WTC11 (cell line): ENCODE measurements around the gene ITGB1BP2.

Experiments
- CREM ChIP-seq: sonication (generic); formaldehyde crosslinking; IDR thresholded peaks from 2 replicates; pipeline ENCODE4 v1.8.1; 2022; ENCODE audit warnings: mild to moderate bottlenecking, missing genetic modification reagents, moderate library complexity
- FOXK1 ChIP-seq: sonication (generic); formaldehyde crosslinking; IDR thresholded peaks from 2 replicates; pipeline ENCODE4 v1.8.0; 2022; ENCODE audit warnings: mild to moderate bottlenecking, moderate library complexity, missing genetic modification reagents
- NR2C2 ChIP-seq: sonication (generic); formaldehyde crosslinking; IDR thresholded peaks from 2 replicates; pipeline ENCODE4 v1.8.0; 2022; ENCODE audit warnings: mild to moderate bottlenecking, missing genetic modification reagents
- TF ChIP-seq, protein P1 (sequence below): fragments of 200-600 bp; IDR thresholded peaks from 2 replicates; pipeline ENCODE4 v1.8.0; 2022; ENCODE audit warnings: antibody characterized with exemption
- TF ChIP-seq, protein P2 (sequence below): sonication (generic); formaldehyde crosslinking; IDR thresholded peaks from 2 replicates; pipeline ENCODE4 v1.8.1; 2023; ENCODE audit warnings: mild to moderate bottlenecking, missing genetic modification reagents, moderate library complexity
- TF ChIP-seq, protein P3 (sequence below): sonication (generic); formaldehyde crosslinking; IDR thresholded peaks from 2 replicates; pipeline ENCODE4 v1.8.0; 2022; ENCODE audit warnings: mild to moderate bottlenecking, missing genetic modification reagents
- TF ChIP-seq, protein P4 (sequence below): sonication (generic); formaldehyde crosslinking; IDR thresholded peaks from 2 replicates; pipeline ENCODE4 v1.8.0; 2023; ENCODE audit warnings: missing genetic modification reagents, mild to moderate bottlenecking, borderline replicate concordance
- TF ChIP-seq, protein P5 (sequence below): sonication (generic); formaldehyde crosslinking; conservative IDR thresholded peaks from 2 replicates; pipeline ENCODE4 v1.8.1; 2022; ENCODE audit warnings: mild to moderate bottlenecking, missing genetic modification reagents

DNA sequence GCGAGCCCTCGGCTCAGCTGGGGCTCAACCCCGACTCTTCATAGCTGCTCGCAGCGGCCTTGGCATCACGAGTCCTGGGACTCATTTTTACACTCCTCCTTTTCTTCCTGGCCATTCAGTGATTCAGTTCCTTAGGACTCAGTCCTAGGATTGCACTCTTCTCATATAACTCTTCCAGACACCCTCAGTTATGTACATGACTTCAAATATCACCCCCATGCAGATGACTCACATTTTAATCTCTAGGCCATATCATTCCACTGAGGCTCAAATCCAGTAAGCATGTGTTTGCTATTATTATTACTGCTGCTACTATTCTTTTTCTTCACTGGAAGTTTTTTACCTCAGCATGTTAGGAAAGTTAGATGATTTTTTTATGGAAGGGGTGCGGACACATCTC, 14.4 kb downstream of the ITGB1BP2 start:
- TF ChIP-seq, protein P1, sequence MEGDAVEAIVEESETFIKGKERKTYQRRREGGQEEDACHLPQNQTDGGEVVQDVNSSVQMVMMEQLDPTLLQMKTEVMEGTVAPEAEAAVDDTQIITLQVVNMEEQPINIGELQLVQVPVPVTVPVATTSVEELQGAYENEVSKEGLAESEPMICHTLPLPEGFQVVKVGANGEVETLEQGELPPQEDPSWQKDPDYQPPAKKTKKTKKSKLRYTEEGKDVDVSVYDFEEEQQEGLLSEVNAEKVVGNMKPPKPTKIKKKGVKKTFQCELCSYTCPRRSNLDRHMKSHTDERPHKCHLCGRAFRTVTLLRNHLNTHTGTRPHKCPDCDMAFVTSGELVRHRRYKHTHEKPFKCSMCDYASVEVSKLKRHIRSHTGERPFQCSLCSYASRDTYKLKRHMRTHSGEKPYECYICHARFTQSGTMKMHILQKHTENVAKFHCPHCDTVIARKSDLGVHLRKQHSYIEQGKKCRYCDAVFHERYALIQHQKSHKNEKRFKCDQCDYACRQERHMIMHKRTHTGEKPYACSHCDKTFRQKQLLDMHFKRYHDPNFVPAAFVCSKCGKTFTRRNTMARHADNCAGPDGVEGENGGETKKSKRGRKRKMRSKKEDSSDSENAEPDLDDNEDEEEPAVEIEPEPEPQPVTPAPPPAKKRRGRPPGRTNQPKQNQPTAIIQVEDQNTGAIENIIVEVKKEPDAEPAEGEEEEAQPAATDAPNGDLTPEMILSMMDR = no peak
- TF ChIP-seq, protein P2, sequence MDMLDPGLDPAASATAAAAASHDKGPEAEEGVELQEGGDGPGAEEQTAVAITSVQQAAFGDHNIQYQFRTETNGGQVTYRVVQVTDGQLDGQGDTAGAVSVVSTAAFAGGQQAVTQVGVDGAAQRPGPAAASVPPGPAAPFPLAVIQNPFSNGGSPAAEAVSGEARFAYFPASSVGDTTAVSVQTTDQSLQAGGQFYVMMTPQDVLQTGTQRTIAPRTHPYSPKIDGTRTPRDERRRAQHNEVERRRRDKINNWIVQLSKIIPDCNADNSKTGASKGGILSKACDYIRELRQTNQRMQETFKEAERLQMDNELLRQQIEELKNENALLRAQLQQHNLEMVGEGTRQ (CRISPR knock-in tag) = no peak
- TF ChIP-seq, protein P3, sequence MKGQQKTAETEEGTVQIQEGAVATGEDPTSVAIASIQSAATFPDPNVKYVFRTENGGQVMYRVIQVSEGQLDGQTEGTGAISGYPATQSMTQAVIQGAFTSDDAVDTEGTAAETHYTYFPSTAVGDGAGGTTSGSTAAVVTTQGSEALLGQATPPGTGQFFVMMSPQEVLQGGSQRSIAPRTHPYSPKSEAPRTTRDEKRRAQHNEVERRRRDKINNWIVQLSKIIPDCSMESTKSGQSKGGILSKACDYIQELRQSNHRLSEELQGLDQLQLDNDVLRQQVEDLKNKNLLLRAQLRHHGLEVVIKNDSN (CRISPR knock-in tag) = no peak
- TF ChIP-seq NR2C2 (CRISPR knock-in tag) (no peak), FOXK1 (no peak), CREM (no peak)
- TF ChIP-seq, protein P4, sequence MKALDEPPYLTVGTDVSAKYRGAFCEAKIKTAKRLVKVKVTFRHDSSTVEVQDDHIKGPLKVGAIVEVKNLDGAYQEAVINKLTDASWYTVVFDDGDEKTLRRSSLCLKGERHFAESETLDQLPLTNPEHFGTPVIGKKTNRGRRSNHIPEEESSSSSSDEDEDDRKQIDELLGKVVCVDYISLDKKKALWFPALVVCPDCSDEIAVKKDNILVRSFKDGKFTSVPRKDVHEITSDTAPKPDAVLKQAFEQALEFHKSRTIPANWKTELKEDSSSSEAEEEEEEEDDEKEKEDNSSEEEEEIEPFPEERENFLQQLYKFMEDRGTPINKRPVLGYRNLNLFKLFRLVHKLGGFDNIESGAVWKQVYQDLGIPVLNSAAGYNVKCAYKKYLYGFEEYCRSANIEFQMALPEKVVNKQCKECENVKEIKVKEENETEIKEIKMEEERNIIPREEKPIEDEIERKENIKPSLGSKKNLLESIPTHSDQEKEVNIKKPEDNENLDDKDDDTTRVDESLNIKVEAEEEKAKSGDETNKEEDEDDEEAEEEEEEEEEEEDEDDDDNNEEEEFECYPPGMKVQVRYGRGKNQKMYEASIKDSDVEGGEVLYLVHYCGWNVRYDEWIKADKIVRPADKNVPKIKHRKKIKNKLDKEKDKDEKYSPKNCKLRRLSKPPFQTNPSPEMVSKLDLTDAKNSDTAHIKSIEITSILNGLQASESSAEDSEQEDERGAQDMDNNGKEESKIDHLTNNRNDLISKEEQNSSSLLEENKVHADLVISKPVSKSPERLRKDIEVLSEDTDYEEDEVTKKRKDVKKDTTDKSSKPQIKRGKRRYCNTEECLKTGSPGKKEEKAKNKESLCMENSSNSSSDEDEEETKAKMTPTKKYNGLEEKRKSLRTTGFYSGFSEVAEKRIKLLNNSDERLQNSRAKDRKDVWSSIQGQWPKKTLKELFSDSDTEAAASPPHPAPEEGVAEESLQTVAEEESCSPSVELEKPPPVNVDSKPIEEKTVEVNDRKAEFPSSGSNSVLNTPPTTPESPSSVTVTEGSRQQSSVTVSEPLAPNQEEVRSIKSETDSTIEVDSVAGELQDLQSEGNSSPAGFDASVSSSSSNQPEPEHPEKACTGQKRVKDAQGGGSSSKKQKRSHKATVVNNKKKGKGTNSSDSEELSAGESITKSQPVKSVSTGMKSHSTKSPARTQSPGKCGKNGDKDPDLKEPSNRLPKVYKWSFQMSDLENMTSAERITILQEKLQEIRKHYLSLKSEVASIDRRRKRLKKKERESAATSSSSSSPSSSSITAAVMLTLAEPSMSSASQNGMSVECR = no peak
- TF ChIP-seq, protein P5, sequence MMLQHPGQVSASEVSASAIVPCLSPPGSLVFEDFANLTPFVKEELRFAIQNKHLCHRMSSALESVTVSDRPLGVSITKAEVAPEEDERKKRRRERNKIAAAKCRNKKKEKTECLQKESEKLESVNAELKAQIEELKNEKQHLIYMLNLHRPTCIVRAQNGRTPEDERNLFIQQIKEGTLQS (CRISPR knock-in tag) = no peak
